Measurements from ENCODE around the gene CXCR6. TPM values are rescaled to one million over a fixed set of nuclear protein-coding genes. Genes with fewer than 3 reads are reported as not detected.

Gene CXCR6
- polyA plus RNA-seq, 1 of the 3 experiments (the other 2 are of a cell fraction): not detected

GRCh38 chr3:45904931-45905330 lies 38.3 kb upstream of the CXCR6 start:
- Histone ChIP-seq H3F3A (replicated peaks; ENCODE audit: insufficient read depth) (no peaks in the 10 kb centered on the region), H3K27me3 (ENCODE audit: insufficient read depth) (no peaks in the 10 kb centered on the region; the same call in 1 of the 2 replicates), H3K9me3 (no peaks in the 10 kb centered on the region), H3K4me2 (no peak overlapping the region), H3K4me1 (ENCODE audit: control insufficient read depth in 1 of 2, insufficient read depth in 2 of 2, low read depth in 1 of 2, low read length in 1 of 2) (no peaks in the 10 kb centered on the region; a peak in 1 of 4 replicates), H3K9ac (no peak overlapping the region), H3K27ac (ENCODE audit: low read depth in 2 of 2, low read length in 1 of 2) (no peak overlapping the region), H4K20me1 (ENCODE audit: insufficient read depth) (no peaks in the 10 kb centered on the region), H3K9me2 (no peaks in the 10 kb centered on the region), H3K79me2 (ENCODE audit: insufficient read depth) (no peaks in the 10 kb centered on the region), H3K36me3 (replicated peaks in 1 of 2; ENCODE audit: control insufficient read depth in 1 of 2, insufficient read depth in 2 of 2, low read length in 1 of 2) (no peaks in the 10 kb centered on the region), H3K4me3 (ENCODE audit: low read depth in 2 of 2, low read length in 1 of 2) (no peak overlapping the region), H2AFZ (ENCODE audit: low read depth) (no peak overlapping the region)
- DNase-seq: no peak
- POLR2A ChIA-PET: no interaction called here
- 42% methylated on average over 3 of the region's 3 CpGs for WGBS (ENCODE audit: low lambda C conversion rate)
- TF ChIP-seq TEAD4 (IDR thresholded peaks at IDR 0.05; ENCODE audit: borderline replicate concordance, insufficient read depth): no peak
- no peak for TF ChIP-seq GATA2 (CRISPR knock-in tag; IDR thresholded peaks at IDR 0.05)
- TF ChIP-seq EZH2phosphoT487 (IDR thresholded peaks at IDR 0.05; ENCODE audit: borderline replicate concordance, low read depth): no peak
- TF ChIP-seq REST (IDR thresholded peaks at IDR 0.05; ENCODE audit: low read depth, low read length): no peak
- no peak for TF ChIP-seq PBX3 (IDR thresholded peaks at IDR 0.05)
- no peak for TF ChIP-seq RXRA (IDR thresholded peaks at IDR 0.05; ENCODE audit: borderline replicate concordance, low read depth)
- TF ChIP-seq POLR2AphosphoS5 (IDR thresholded peaks at IDR 0.05; ENCODE audit: low read depth, low read length): no peak
- TF ChIP-seq TCF12 (IDR thresholded peaks at IDR 0.05): no peak
- no peak for TF ChIP-seq MXI1 (IDR thresholded peaks at IDR 0.05; ENCODE audit: low read depth, low read length)
- TF ChIP-seq SMC3 (IDR thresholded peaks at IDR 0.05; ENCODE audit: low read depth, low read length): no peak
- no peak for TF ChIP-seq FOXM1 (IDR thresholded peaks at IDR 0.05; ENCODE audit: low read depth)
- no peak for TF ChIP-seq YY1 (IDR thresholded peaks at IDR 0.05; ENCODE audit: low read depth)
- no peak for TF ChIP-seq NRF1 (IDR thresholded peaks at IDR 0.05; ENCODE audit: low read depth, low read length)
- TF ChIP-seq CHD2 (IDR thresholded peaks at IDR 0.05; ENCODE audit: low read length, partially characterized antibody): no peak
- TF ChIP-seq ZBTB33 (IDR thresholded peaks at IDR 0.05; ENCODE audit: borderline replicate concordance, low read depth): no peak
- TF ChIP-seq SIN3A (IDR thresholded peaks at IDR 0.05; ENCODE audit: borderline replicate concordance, low read depth, low read length): no peak
- TF ChIP-seq IRF3 (IDR thresholded peaks at IDR 0.05; ENCODE audit: low read depth, low read length): no peak
- CTCF ChIA-PET: interaction anchor here (1.5 to 1.9 kb wide), 2 partner anchors 23 to 173 kb away, joined by 3 to 7 read pairs; no protein-coding TSS in a partner anchor

Measured in SK-N-SH (cell line).